HUES6 (cell line): ENCODE data around the gene BTBD18.

Source experiments
- H3K27ac ChIP-seq: 2 replicates; pipeline ENCODE4 v1.7.0; 2013; ENCODE audit warnings: low read depth, mild to moderate bottlenecking, low read length, inconsistent platforms
- H3K27me3 ChIP-seq: 2 replicates; pipeline ENCODE4 v1.6.1; 2013; ENCODE audit warnings: low read length; ENCODE audit not compliant: control insufficient read depth, insufficient read depth
- H3K36me3 ChIP-seq: 2 replicates; pipeline ENCODE4 v1.6.1; 2013; ENCODE audit warnings: low read length; ENCODE audit not compliant: control insufficient read depth, insufficient read depth
- H3K4me1 ChIP-seq: 2 replicates; pipeline ENCODE4 v1.6.1; 2013; ENCODE audit warnings: low read length; ENCODE audit not compliant: control insufficient read depth, insufficient read depth
- H3K4me3 ChIP-seq: 2 replicates; pipeline ENCODE4 v1.5.1; 2013; ENCODE audit warnings: low read depth, low read length
- H3K9ac ChIP-seq: one replicate; pipeline ENCODE4 v1.6.1; 2013; ENCODE audit warnings: mild to moderate bottlenecking, low read length
- H3K9me3 ChIP-seq: 2 replicates; pipeline ENCODE4 v1.6.1; 2013; ENCODE audit warnings: low read depth, low read length; ENCODE audit not compliant: control insufficient read depth, insufficient read depth

BTBD18 gene

GRCh38 chr11:57700425-57700824, 51.2 kb downstream of the BTBD18 start:
- Histone ChIP-seq H3K27me3 (no peaks in the 10 kb centered on the region), H3K27ac (no peak overlapping the region), H3K9me3 (no peaks in the 10 kb centered on the region), H3K36me3 (peaks cover 80% of the 10 kb centered on the region), H3K4me3 (no peak overlapping the region), H3K9ac (no peak overlapping the region), H3K4me1 (no peaks in the 10 kb centered on the region)

DNA sequence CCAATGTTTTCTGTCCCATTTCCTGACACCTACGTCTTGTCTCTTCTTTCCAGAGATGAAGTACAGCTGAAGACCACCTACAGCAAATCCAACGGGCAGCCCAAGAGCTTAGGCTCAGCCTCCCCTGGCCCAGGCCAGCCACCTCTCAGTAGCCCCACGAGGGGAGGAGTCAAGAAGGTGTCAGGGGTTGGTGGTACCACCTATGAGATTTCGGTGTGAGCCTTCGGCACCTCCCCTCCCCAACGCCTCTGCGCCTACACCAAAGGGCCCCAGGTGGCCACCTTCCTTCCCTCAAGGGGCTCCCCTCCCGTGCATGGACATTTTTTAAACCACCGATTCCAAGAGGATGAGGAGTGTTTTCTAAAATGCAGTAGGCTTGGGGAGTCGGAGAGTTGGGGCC, 51.8 kb downstream of the BTBD18 start:
- Histone ChIP-seq H3K4me1 (no peaks in the 10 kb centered on the region), H3K36me3 (peaks cover 83% of the 10 kb centered on the region), H3K9me3 (no peaks in the 10 kb centered on the region), H3K27me3 (no peaks in the 10 kb centered on the region), H3K9ac (no peak overlapping the region), H3K27ac (no peak overlapping the region), H3K4me3 (no peak overlapping the region)

DNA sequence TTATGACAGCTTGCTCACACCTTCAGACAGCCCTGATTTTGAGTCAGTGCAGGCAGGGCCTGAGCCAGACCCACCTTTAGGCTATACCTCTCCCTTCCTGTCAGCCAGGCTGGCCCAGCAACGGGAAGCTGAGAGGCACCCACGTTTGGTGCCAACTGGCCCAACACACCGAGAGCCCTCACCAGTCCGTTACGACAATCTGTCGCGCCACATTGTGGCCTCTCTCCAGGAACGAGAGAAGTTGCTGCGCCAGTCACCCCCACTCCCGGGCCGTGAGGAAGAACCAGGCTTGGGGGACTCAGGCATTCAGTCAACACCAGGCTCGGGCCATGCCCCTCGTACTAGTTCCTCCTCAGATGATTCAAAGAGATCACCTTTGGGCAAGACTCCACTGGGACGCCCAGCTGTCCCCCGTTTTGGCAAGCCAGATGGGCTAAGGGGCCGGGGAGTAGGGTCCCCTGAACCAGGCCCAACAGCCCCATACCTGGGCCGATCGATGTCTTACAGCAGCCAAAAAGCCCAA, 52.7 kb downstream of the BTBD18 start:
- Histone ChIP-seq H3K36me3 (peaks cover 83% of the 10 kb centered on the region), H3K27me3 (no peaks in the 10 kb centered on the region)

More for the DNA sequence above, 52.7 kb downstream of the BTBD18 start:
- H3K4me3 ChIP-seq: no peak overlapping the region
- H3K9me3 ChIP-seq: no peaks in the 10 kb centered on the region
- H3K4me1 ChIP-seq: no peaks in the 10 kb centered on the region
- no peak overlapping the region for H3K27ac ChIP-seq
- no peak overlapping the region for H3K9ac ChIP-seq
